Esophagus muscularis mucosa (tissue), 3 donors: ENCODE data around the gene DEFB132.

ENCODE experiments used
- POLR2A ChIP-seq: fragments of 450-650 bp; IDR thresholded peaks from one replicate; pipeline ENCODE4 v1.6.1; 2017; ENCODE audit warnings: antibody characterized with exemption, moderate library complexity, mild to moderate bottlenecking, low read depth
- TF ChIP-seq, protein P1 (sequence below), 3 experiments: fragments of 200-600 bp in 2 of 3; fragments of 450-650 bp in 1 of 3; sonication (generic) in 2 of 3; IDR thresholded peaks; one replicate each; pipeline ENCODE4 v1.5.1; 2017 to 2019; ENCODE audit warnings: antibody characterized with exemption in 3 of 3, mild to moderate bottlenecking in 2 of 3, moderate library complexity in 1 of 3

DNA sequence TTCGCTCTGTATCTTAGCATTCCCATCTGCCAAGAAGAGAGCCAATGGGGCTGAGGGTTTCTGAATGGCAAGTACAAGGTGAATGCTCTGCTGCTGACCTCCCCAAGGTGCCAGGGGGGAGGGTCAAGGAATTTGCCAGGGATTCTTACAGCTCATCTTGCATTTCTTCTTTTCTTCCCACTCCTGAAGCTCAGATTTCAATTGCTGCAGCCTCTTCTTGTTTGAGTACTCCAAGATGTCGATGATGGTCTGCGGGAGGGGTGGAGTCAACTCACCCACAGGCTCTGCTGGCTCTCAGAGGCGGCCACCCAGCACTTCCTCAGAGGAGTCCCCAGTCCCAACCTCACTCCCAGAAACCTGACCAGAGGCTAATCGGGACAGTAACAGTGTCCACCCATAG is 20.7 kb downstream of the DEFB132 start:
- TF ChIP-seq, protein P1, sequence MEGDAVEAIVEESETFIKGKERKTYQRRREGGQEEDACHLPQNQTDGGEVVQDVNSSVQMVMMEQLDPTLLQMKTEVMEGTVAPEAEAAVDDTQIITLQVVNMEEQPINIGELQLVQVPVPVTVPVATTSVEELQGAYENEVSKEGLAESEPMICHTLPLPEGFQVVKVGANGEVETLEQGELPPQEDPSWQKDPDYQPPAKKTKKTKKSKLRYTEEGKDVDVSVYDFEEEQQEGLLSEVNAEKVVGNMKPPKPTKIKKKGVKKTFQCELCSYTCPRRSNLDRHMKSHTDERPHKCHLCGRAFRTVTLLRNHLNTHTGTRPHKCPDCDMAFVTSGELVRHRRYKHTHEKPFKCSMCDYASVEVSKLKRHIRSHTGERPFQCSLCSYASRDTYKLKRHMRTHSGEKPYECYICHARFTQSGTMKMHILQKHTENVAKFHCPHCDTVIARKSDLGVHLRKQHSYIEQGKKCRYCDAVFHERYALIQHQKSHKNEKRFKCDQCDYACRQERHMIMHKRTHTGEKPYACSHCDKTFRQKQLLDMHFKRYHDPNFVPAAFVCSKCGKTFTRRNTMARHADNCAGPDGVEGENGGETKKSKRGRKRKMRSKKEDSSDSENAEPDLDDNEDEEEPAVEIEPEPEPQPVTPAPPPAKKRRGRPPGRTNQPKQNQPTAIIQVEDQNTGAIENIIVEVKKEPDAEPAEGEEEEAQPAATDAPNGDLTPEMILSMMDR (IDR thresholded peaks at IDR 0.05): no peak
- no peak for TF ChIP-seq POLR2A
